ENCODE results near the gene CAPNS1.
"Not testable (repeated sequence)": the region's sequence is repeated elsewhere in the genome, so short reads cannot be mapped to it uniquely, and the experiment has no call there.

The CAPNS1 gene

GRCh38 chr19:36114721-36115452 is 25.0 kb upstream of the CAPNS1 start, which contains the start of gene POLR2I:
Gene POLR2I (minus strand): TSS chr19:36114875. CDS start chr19:36114856, 19 bp downstream.
- DNase-seq (ENCODE audit: low read depth in 2 of 2): peak; percentile 98 to 99

GRCh38 chr19:36115453-36116343 is 24.2 kb upstream of the CAPNS1 start, which contains the start of gene TBCB:
Gene TBCB (plus strand): TSS chr19:36115468. CDS start chr19:36115561, 93 bp downstream.
- DNase-seq (ENCODE audit: low read depth in 2 of 2): peak; percentile 83 to 86

- no peak for DNase-seq (ENCODE audit: low read depth in 2 of 2)
Measured at GRCh38 chr19:36116344-36116637, 23.6 kb upstream of the CAPNS1 start.

GRCh38 chr19:36120092-36120983 is 19.5 kb upstream of the CAPNS1 start:
- no peak for DNase-seq (ENCODE audit: low read depth in 2 of 2)

GRCh38 chr19:36120984-36121358 is 18.9 kb upstream of the CAPNS1 start:
- DNase-seq (ENCODE audit: low read depth in 2 of 2): no peak

GRCh38 chr19:36121486-36122124 is 18.3 kb upstream of the CAPNS1 start:
- no peak for DNase-seq (ENCODE audit: low read depth in 2 of 2)

GRCh38 chr19:36125557-36125956 is 14.3 kb upstream of the CAPNS1 start:
- DNase-seq (ENCODE audit: low read depth in 2 of 2): no peak

- no peak for DNase-seq (ENCODE audit: low read depth in 2 of 2)
Measured at GRCh38 chr19:36128392-36128736, 11.5 kb upstream of the CAPNS1 start.

- DNase-seq (ENCODE audit: low read depth in 2 of 2): not testable (repeated sequence)
Measured at GRCh38 chr19:36131221-36131620, 8.6 kb upstream of the CAPNS1 start.

GRCh38 chr19:36134867-36135266 is 5.0 kb upstream of the CAPNS1 start:
- not testable (repeated sequence) for DNase-seq (ENCODE audit: low read depth in 2 of 2)

GRCh38 chr19:36136964-36137686 is 2.7 kb upstream of the CAPNS1 start:
- no peak for DNase-seq (ENCODE audit: low read depth in 2 of 2)

GRCh38 chr19:36139120-36139472 is 770 bp upstream of the CAPNS1 start:
- no peak for DNase-seq (ENCODE audit: low read depth in 2 of 2)

GRCh38 chr19:36140304-36141038 is 605 bp downstream of the CAPNS1 start:
- DNase-seq (ENCODE audit: low read depth in 2 of 2): peak in 1 of 2 donors; percentile 14

- DNase-seq (ENCODE audit: low read depth in 2 of 2): peak; percentile 79 to 89
Measured at GRCh38 chr19:36141039-36141927, 1.4 kb downstream of the CAPNS1 start.

GRCh38 chr19:36142046-36142445 is 2.2 kb downstream of the CAPNS1 start:
- no peak for DNase-seq (ENCODE audit: low read depth in 2 of 2)

- DNase-seq (ENCODE audit: low read depth in 2 of 2): no peak
Measured at GRCh38 chr19:36142496-36142895, 2.6 kb downstream of the CAPNS1 start.

- no peak for DNase-seq (ENCODE audit: low read depth in 2 of 2)
Measured at GRCh38 chr19:36144624-36145023, 4.8 kb downstream of the CAPNS1 start.

GRCh38 chr19:36149673-36150406 is 10.0 kb downstream of the CAPNS1 start:
- DNase-seq (ENCODE audit: low read depth in 2 of 2): no peak
